Measurements from ENCODE around the gene CEMIP2.

DNA sequence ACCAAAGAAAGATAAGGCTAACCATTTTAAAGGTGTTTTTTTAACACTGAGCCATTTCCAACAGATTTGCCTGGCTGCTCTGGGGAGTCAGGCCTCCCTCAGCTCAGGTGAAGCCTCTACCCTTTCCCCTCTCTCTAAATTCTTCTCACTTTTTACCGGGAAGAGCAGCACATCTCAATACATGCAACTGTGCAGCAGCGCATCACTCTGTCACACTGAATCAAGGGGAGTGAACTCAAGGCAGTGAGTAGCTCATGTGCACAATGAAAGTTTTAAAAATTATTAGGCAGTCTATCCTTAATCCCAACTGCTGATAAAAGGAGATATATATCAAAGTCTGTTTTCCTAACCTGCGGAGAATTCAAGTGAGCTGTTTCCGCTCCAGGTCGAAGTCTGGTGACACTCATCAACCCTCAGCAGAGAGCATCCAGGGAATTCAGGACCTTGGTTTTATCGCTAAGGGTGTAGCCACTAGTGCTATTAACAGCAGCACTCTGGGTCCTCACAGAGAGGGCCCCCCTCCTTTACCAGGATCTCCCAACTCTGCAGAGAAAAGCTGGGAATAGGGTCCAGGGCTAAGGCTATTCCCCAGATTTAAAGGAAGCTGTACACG lies 1.0 kb downstream of the CEMIP2 start:
- no peak for TF ChIP-seq POLR2A (IDR thresholded peaks at IDR 0.05; ENCODE audit: low read length)
- TF ChIP-seq GATA1 (IDR thresholded peaks at IDR 0.05; ENCODE audit: low read depth, low read length): no peak

Measured in erythroblast (primary cell).